ENCODE data around the gene KRT71. TPM values are rescaled to one million over a fixed set of nuclear protein-coding genes. Genes with fewer than 3 reads are reported as not detected.

Gene KRT71
- total RNA-seq, 3 donors from 2014 or later: not detected

DNA sequence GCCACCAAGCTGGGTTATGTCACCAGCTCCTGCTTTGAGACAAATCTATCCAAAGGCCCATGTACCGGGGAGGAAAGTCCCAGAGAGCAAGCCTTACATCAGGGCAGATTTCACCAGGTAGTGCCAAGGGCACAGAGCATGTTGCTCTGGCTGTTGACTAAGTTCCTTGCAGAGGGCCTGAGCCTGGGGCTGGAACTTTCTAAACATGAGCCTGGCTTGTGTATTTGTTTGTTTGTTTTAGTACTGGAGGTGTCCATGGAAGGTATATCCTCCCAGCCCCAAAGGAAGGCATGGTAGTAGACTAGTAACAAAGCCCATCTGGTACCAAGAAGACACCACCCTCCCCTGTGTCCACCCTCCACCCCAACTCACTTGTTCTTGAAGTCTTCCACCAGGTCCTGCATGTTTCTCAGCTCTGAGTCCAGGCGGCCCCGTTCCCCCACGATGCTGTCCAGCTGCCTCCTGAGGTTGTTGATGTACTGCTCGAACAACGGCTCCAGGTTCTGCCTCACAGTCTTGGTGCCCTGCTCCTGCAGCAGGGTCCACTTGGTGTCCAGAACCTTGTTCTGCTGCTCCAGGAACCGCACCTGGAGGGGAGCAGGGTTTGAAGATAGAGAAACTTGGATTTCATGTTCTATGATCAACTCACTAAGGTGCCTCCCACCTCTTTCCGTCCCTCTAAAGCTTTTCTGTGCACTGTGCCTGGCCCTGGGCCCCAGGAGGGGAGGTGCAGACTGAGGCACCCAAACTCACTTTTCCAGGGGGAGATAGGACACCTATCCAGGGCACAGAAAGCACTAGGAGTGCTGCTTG is 34.2 kb downstream of the KRT71 start:
- no peak for ATAC-seq
- Histone ChIP-seq H3K4me3 (no peak overlapping the region), H3K9me3 (no peaks in the 10 kb centered on the region), H3K4me1 (ENCODE audit: low read depth) (no peaks in the 10 kb centered on the region), H3K36me3 (ENCODE audit: low read depth) (no peaks in the 10 kb centered on the region)
- DNase-seq: no peak
- TF ChIP-seq, protein P1, sequence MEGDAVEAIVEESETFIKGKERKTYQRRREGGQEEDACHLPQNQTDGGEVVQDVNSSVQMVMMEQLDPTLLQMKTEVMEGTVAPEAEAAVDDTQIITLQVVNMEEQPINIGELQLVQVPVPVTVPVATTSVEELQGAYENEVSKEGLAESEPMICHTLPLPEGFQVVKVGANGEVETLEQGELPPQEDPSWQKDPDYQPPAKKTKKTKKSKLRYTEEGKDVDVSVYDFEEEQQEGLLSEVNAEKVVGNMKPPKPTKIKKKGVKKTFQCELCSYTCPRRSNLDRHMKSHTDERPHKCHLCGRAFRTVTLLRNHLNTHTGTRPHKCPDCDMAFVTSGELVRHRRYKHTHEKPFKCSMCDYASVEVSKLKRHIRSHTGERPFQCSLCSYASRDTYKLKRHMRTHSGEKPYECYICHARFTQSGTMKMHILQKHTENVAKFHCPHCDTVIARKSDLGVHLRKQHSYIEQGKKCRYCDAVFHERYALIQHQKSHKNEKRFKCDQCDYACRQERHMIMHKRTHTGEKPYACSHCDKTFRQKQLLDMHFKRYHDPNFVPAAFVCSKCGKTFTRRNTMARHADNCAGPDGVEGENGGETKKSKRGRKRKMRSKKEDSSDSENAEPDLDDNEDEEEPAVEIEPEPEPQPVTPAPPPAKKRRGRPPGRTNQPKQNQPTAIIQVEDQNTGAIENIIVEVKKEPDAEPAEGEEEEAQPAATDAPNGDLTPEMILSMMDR (IDR thresholded peaks at IDR 0.05): no peak
- intact Hi-C loops (cut with DNase I, micrococcal nuclease): no loop called here

DNA sequence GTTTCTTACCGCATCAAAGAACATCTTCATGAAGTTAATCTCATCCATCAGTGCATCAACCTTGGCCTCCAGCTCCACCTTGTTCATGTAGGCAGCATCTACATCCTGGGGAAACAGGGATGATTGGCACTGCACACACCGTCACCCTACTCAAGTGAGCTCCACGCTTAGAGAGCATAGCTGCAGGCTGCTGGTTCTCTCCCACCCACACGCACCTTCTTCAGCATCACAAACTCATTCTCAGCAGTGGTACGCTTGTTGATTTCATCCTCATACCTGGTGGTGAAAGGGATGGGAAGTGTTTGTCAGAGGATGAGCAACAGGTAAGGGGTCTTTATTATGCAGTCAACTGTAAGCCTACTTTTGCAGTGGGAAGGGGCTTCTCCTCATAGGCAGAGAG is 35.1 kb downstream of the KRT71 start:
- ATAC-seq: no peak
- intact Hi-C loops (cut with DNase I, micrococcal nuclease): no loop called here

DNA sequence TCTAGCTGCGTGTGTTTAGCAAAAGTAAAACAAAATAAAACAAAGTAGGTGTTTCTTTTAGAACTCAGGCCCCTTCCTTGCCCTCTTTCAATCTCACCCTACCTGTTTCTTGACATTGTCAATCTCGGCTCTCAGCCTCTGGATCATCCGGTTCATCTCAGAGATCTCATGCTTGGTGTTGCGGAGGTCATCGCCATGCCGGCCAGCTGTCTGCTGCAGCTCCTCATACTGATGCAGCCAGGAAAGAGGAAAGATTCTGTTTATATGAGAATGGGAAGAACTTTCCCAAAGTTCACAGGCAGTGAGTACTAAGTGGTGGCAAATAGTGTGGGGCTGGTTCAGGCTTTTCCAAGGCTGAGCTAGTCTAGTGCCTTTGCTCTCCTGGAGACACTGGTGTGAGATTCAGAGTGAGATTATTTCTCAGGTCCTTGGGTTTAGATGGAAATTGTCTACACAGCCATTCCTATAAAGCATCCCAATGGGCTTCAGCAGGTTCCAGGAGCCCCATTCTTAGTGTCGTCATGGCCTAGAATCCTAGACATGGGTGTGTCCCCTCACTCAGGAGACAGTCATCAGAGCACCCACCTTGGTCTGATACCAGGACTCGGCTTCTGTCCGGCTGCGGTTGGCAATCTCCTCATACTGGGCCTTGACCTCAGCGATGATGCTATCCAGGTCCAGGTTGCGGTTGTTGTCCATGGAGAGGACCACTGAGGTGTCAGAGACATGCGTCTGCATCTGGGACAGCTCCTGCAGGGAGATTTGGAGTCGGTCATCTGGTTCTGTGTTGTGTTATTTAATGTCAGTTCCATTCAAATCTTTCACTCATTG is 35.7 kb downstream of the KRT71 start:
- intact Hi-C loops (cut with DNase I, micrococcal nuclease): no loop called here
- TF ChIP-seq, protein P1 (IDR thresholded peaks at IDR 0.05): no peak
- Histone ChIP-seq H3K4me3 (no peak overlapping the region), H3K4me1 (ENCODE audit: low read depth) (no peaks in the 10 kb centered on the region), H3K9me3 (no peaks in the 10 kb centered on the region), H3K36me3 (ENCODE audit: low read depth) (no peaks in the 10 kb centered on the region)
- no peak for DNase-seq
- no peak for ATAC-seq

More for the DNA sequence above, 35.1 kb downstream of the KRT71 start:
- H3K36me3 ChIP-seq (ENCODE audit: low read depth): no peaks in the 10 kb centered on the region
- H3K4me3 ChIP-seq: no peak overlapping the region
- H3K9me3 ChIP-seq: no peaks in the 10 kb centered on the region
- TF ChIP-seq, protein P1 (IDR thresholded peaks at IDR 0.05): no peak
- H3K4me1 ChIP-seq (ENCODE audit: low read depth): no peaks in the 10 kb centered on the region
- no peak for DNase-seq

DNA sequence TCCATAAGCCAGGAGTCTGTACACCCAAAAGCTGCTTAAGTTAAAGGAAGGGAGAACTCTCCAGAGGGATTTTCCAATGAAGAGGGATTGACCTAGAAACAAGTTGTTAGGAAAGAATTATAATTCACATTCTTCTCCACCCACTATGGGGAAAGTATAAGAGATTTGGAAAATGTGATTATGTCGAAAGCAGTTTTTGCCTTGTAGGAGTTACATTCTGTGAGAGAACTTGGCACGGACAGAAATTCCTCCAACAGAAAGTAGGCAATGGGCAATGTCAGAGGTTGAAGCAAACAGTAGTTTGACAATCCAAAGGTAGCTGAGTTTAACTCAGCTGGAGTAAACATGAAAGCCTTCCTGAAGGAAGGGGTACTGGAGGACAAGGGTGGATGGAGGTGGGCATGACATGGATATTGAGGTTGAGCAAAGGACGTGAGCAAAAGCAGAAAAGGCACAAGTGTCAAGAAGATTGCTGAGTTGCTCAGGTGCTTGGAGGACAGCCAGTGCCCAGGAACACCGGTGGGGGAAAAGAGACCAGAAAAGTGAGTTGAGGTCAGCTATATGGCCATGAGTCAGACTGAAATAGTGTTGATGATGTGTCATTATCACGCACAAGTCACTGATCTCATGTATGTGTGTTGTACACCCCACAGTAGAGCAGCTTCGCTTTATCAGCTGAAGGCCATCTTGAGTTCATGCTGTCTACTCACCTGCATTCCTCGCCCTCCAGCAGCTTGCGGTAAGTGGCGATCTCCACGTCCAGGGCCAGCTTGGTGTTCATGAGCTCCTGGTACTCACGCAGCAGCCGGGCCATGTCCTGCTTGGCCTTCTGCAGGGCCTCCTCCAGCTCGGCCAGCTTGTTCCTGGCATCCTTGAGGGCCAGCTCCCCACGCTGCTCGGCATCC is 36.8 kb downstream of the KRT71 start:
- H3K9me3 ChIP-seq: no peaks in the 10 kb centered on the region
- intact Hi-C loops (cut with DNase I, micrococcal nuclease): no loop called here
- H3K4me3 ChIP-seq: no peak overlapping the region
- no peaks in the 10 kb centered on the region for H3K36me3 ChIP-seq (ENCODE audit: low read depth)
- TF ChIP-seq, protein P1 (IDR thresholded peaks at IDR 0.05): no peak
- ATAC-seq: no peak
- no peaks in the 10 kb centered on the region for H3K4me1 ChIP-seq (ENCODE audit: low read depth)
- no peak for DNase-seq

DNA sequence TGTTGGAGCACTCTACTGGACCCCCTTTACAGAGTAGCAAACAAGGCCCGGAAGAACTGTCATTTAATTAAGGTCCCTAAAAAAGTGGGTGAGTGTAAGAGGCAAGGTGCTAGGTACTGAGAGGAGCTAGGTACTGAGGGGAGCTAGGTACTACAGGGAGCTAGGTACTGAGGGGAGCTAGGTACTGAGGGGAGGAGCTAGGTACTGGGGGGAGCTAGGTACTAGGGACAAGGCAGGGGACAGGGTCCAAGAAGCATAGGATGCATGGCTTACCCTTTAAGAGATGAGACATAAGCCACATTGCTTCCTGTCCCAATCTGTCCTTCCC is 37.7 kb downstream of the KRT71 start:
- intact Hi-C loops (cut with DNase I, micrococcal nuclease): no loop called here
- Histone ChIP-seq H3K36me3 (ENCODE audit: low read depth) (no peaks in the 10 kb centered on the region), H3K9me3 (no peaks in the 10 kb centered on the region), H3K4me1 (ENCODE audit: low read depth) (no peaks in the 10 kb centered on the region), H3K4me3 (no peak overlapping the region)
- TF ChIP-seq, protein P1 (IDR thresholded peaks at IDR 0.05): no peak
- no peak for DNase-seq
- ATAC-seq: no peak
